ENCODE measurements around the gene EXOC3L1.
A peak's percentile ranks its signal among the peaks of the same experiment; 100 is the strongest.

Gene EXOC3L1

DNA sequence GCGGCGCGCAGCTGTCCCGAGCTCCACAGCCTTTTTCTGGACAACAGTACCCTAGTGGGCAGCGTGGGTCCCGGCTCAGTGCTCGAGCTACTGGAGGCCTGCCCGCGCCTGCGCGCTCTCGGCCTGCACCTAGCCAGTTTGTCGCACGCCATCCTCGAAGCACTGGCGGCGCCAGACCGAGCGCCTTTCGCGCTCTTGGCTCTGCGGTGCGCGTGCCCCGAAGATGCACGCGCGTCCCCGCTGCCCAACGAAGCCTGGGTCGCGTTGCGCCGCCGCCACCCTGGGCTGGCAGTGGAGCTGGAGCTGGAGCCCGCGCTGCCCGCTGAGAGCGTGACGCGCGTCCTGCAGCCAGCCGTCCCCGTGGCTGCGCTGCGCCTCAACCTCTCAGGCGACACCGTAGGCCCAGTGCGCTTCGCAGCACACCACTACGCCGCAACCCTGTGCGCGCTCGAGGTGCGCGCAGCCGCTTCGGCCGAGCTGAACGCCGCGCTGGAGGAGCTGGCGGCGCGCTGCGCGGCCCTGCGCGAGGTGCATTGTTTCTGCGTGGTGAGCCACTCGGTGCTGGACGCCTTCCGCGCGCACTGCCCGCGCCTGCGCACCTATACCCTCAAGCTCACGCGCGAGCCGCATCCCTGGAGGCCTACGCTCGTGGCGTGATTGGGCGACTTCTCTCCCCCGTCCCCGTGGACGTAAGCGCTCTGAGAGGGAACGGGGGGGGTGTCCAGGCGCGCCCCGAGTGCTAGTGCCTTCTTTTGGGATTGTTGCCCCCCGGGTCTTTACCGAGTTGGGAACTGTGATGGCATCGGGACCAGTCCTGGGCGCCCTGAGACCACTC, 26.6 kb downstream of the EXOC3L1 start:
- Mint-ChIP-seq H3K9me3 (no peaks in the 10 kb centered on the region), H3K36me3 (ENCODE audit: low read depth) (peaks cover 23% of the 10 kb centered on the region), H3K4me3 (peak overlapping the region; percentile 38), H3K27me3 (ENCODE audit: low read depth) (peaks cover 33% of the 10 kb centered on the region), H3K4me1 (ENCODE audit: low read depth) (peaks cover 29% of the 10 kb centered on the region), H3K27ac (no peak overlapping the region)
- peak; percentile 56 for DNase-seq (ENCODE audit: low spot score)

DNA sequence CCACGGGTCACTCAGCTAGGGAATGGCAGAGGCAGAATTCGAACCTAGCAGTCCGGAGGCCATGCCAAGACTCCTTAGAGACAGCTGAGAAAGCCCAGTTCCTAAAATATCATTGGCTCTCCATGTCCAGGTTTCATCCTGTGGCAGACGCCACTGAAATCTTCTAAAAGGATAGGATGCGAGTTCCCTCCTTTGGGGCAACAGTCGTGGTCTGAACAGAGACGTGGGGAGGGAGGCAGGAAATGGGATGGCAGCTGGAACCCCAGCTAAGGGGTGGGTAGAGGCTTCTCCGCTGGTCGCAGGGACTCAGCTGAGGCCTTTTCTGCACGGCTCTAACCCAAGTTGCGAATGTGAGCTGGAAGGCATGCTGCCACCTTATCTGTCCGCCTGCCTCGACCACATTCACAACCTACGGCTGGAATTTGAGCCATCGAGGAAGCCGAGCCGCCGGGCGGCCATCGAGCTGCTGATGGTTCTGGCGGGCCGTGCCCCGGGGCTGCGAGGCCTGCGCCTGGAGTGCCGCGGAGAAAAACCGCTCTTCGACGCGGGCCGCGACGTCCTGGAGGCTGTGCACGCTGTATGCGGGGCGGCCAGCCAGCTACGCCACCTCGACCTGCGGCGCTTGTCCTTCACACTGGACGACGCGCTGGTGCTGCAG, 27.3 kb downstream of the EXOC3L1 start:
- Mint-ChIP-seq H3K27ac (peak overlapping the region; percentile 67), H3K36me3 (ENCODE audit: low read depth) (peaks cover 27% of the 10 kb centered on the region), H3K4me1 (ENCODE audit: low read depth) (peaks cover 34% of the 10 kb centered on the region), H3K4me3 (peak overlapping the region; percentile 66), H3K27me3 (ENCODE audit: low read depth) (peaks cover 29% of the 10 kb centered on the region), H3K9me3 (no peaks in the 10 kb centered on the region)
- DNase-seq (ENCODE audit: low spot score), result no peak

DNA sequence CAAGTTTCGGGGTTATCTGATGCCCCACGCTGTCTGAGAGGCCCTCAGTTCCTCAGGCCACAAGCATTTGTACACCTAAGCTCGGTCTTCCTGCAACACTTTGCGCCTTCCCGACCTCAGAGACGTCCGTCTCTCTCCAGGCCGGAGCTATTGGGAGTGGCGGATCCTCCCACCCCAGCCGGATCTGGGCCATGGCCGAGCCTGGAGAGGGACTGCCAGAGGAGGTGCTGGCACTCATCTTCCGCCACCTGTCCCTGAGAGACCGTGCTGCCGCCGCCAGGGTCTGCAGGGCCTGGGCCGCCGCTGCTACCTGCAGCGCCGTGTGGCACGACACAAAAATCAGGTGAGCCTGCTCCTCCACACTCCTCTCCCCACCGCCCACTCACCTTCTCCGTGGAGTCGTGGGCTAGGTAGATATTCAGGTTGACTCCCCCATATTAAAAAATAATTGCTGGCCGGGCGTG, 28.3 kb downstream of the EXOC3L1 start:
- Mint-ChIP-seq H3K4me1 (ENCODE audit: low read depth) (peaks cover 41% of the 10 kb centered on the region), H3K4me3 (peak overlapping the region; percentile 66), H3K27me3 (ENCODE audit: low read depth) (peaks cover 22% of the 10 kb centered on the region), H3K9me3 (no peaks in the 10 kb centered on the region), H3K36me3 (ENCODE audit: low read depth) (peaks cover 31% of the 10 kb centered on the region), H3K27ac (no peak overlapping the region)
- no peak for DNase-seq (ENCODE audit: low spot score)

DNA sequence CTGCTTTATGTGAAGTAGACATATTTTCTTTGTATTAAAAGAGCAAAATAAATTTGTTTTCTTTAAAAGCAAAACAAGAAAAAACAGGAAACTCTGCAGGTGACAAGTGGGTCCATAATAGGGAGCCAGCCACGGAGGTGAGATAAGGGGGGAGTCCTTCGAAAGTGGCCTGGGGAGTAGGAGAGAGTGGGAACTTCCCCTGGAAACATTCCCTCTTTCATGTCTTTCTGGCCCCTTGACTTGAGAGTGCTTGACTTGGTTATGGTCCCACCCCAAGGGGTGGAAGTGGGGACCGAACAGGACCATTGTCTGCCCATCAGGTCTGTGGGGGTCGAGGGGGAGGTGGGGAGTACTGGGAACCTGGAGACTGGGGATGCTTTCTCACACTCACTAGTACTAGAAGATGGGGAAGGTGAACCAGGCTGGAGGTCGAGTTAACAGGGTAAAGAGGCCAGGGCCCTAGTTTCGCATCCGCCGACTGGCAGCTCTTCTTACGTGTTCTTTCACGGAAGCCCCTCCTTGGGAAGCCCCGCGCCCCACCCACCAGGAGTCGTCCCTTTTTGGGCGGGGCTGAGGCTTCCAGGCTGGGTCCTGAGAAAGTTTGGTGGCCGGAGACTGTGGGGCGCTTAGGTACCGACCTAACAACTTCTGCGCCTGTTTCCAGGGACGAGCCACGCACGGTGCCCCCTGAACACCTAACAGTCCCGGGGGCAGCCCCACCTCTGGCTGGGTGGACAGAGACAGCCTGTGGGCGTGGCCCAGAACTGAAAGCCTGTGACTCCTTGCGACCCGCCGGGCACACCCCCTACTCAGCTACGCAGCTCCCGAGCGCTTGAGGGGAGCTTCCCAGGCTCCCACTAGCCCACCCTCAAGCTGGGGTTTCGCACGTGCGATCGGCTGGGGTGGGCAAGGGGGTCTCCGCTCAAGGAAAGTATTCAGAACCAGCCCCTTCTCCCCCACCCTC, 31.0 kb downstream of the EXOC3L1 start:
- peaks cover 2% of the 10 kb centered on the region for H3K27me3 Mint-ChIP-seq (ENCODE audit: low read depth)
- peaks cover 30% of the 10 kb centered on the region for H3K36me3 Mint-ChIP-seq (ENCODE audit: low read depth)
- peak; percentile 87 for DNase-seq (ENCODE audit: low spot score)
- H3K9me3 Mint-ChIP-seq, result no peaks in the 10 kb centered on the region
- peaks cover 44% of the 10 kb centered on the region for H3K4me1 Mint-ChIP-seq (ENCODE audit: low read depth)
- H3K4me3 Mint-ChIP-seq, result peak overlapping the region; percentile 86
- peak overlapping the region; percentile 95 for H3K27ac Mint-ChIP-seq

DNA sequence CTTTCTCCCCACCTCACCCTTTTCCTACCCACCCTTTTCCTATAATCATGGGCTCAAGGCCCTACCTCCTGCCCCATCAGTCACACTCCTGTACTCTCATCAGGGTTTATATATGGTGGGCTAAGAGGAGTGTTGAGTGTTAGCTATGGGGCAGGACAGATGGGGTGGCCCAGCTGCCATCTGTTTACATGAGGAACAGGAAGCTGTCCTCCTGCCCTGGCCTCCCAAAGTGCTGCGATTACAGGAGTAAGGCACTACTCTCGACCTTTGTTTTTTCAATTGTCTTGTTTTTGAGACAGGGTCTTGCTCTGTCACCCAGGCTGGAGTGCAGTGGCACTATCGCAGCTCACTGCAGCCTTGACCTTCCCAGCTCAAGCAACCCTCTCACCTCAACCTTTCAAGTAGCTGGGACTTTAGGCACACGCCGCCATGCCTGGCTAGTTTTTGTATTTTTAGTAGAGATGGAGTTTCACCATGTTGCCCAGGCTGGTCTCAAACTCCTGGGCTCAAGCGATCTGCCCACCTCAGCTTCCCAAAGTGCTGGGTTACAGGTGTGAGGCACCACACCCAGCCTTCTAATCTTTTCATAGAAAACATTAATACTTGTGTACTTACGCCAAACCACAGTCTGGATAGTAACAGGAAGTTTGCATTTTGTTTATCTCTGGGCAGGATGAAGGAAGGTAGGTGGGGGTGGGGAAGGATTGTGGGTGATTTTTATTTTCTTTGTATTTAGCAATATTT, 31.9 kb downstream of the EXOC3L1 start:
- H3K9me3 Mint-ChIP-seq, result no peaks in the 10 kb centered on the region
- peaks cover 50% of the 10 kb centered on the region for H3K4me1 Mint-ChIP-seq (ENCODE audit: low read depth)
- H3K27me3 Mint-ChIP-seq (ENCODE audit: low read depth), result peaks cover 2% of the 10 kb centered on the region
- DNase-seq (ENCODE audit: low spot score), result no peak
- peak overlapping the region; percentile 95 for H3K27ac Mint-ChIP-seq
- peaks cover 35% of the 10 kb centered on the region for H3K36me3 Mint-ChIP-seq (ENCODE audit: low read depth)
- H3K4me3 Mint-ChIP-seq, result peak overlapping the region; percentile 86

DNA sequence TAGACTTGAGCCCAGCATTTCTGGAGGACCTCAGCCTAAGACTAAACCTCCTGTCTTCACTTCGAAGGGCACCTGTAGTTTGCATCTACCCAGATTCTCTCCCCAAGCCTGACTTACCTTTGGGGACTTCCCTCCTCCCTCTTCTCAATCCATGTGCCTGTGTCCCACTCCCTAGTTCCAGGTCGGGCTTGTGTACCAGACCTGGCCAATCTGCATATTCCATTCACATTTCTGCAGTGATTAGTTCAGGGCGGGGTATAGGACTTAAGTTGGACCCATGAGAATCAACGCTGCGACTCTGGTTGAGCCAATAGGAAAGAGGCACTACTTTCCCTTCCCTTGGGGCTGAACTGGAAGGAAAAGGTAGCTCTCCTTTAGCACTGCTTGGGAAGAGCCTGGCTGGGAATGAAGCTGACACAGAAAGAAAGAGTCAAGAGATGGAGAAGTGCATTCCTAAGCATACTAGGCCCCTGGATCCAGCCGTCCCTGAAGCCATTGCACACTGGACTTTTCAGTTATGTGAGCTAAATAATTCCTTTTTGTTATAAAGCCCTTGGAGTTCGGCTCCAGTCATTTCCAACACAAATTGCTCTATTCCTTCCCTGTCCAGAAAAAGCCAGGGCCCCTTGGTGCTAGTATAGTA, 32.7 kb downstream of the EXOC3L1 start:
- no peak for DNase-seq (ENCODE audit: low spot score)
- peaks cover 37% of the 10 kb centered on the region for H3K36me3 Mint-ChIP-seq (ENCODE audit: low read depth)
- H3K27me3 Mint-ChIP-seq (ENCODE audit: low read depth), result peaks cover 2% of the 10 kb centered on the region
- no peaks in the 10 kb centered on the region for H3K9me3 Mint-ChIP-seq
- peaks cover 52% of the 10 kb centered on the region for H3K4me1 Mint-ChIP-seq (ENCODE audit: low read depth)
- peak overlapping the region; percentile 86 for H3K4me3 Mint-ChIP-seq
- H3K27ac Mint-ChIP-seq, result peak overlapping the region; percentile 95

DNA sequence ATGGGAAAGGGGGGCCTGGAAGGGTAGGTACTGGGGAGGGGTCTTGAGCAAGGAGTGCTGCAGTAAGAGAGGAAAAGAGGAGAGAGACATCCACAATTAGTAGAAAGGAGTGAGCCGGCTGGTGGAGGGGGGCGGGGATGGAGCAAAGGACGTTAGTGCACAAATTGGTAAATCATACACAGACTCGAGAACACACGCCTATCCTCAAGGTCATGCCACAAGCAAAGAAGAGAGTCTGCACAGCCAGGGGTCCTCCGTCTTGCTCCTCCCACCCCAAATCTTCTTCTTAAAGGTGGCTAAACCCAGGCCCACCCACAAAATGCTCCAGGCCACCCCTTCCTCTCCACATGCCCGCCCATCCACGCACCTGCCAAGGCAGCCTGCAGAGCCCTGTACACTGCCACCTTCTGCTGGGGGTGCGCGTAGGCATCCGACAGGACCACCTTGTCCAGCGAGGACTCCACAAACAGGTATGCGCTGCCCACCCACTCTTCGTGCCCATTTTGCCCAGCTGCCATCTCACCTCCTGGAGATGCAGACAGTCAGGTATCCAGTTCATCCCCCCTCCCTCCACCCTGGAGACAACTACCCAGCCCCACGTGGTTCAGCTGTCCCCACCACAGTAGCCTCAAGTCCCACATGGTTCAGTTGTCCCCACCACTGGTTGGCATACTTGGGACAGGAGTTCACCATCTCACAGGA, 33.6 kb downstream of the EXOC3L1 start:
- Mint-ChIP-seq H3K27ac (no peak overlapping the region), H3K4me3 (peak overlapping the region; percentile 51), H3K4me1 (ENCODE audit: low read depth) (peaks cover 51% of the 10 kb centered on the region), H3K36me3 (ENCODE audit: low read depth) (peaks cover 36% of the 10 kb centered on the region), H3K27me3 (ENCODE audit: low read depth) (peaks cover 2% of the 10 kb centered on the region), H3K9me3 (no peaks in the 10 kb centered on the region)
- no peak for DNase-seq (ENCODE audit: low spot score)

DNA sequence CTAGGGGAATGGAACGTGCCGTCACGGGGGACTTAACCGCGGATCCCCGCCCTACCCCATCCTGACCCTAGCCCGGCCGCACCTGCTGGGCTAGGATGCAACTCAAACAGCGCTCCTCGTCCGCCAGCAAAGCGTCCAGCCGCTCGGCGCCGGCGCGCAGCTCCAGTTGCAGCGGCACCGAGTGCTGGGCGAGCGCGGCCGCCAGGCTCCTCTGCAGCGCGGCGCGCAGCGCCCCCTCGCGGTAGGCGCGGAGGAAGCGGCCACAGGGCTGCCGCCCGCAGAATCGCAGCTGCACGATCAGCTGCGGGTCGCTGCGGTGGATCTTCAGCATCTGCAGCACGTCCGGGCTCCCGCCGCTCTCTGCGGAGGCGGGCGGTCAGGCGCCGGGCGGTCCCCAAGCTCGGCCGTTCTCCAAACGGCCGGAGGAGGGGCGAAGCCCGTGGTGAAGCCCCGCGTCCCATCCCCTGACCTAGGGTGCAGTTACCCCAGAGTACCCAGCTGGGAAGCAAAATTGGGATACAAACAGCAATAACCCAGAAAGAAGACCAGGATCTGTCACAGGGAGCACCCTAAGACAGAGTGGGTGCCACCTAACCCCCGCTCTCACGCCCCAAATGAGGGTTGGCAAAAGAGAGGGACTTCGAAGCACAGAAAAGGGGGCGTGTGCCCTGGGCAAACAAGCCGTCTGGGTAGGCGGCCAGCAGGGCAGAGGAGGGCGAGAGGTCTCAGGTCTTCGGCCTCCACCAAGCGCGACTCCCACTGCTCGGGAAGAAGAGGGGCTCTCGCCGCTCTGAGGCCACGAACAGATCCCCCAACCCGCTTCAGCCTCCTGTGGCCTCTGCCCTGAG, 34.4 kb downstream of the EXOC3L1 start:
- Mint-ChIP-seq H3K27me3 (ENCODE audit: low read depth) (no peaks in the 10 kb centered on the region), H3K27ac (no peak overlapping the region), H3K4me1 (ENCODE audit: low read depth) (peaks cover 49% of the 10 kb centered on the region), H3K9me3 (no peaks in the 10 kb centered on the region), H3K36me3 (ENCODE audit: low read depth) (peaks cover 36% of the 10 kb centered on the region), H3K4me3 (peak overlapping the region; percentile 79)
- peak; percentile 80 for DNase-seq (ENCODE audit: low spot score)

DNA sequence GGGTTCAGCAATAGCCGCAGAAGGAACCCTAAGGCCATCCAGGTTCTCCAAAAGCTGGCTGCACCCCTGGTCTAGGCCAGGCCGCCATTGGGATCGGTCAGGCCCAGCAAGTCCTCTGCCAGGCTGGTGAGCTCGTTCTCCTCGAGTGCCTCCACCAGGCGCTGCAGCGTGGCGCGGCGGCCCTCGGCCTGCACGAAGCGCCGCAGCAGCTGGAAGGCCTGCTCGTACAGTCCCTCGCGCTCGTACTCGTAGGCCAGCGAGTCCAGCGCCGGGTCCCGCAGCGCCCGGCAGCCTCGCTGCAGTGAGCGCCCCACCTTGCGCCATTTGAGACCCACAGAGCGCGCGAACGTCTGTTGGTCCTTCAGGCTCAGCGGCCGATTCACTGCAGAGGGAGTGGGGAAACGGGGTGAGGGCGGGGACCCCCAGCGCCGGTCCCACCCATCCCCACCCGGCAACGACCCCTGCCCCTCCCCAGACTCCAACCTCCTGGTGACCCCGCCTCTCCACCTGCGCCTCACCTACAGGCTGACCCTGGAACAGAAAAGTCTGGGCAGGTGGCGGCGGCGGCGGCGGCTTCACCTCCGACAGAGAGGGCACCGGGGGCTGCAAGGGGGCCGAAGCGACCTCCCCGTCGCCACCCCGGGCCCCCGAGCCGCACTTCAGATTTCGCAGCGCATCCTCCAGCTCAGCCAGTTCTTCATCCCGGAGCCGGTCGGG, 35.2 kb downstream of the EXOC3L1 start:
- peaks cover 47% of the 10 kb centered on the region for H3K4me1 Mint-ChIP-seq (ENCODE audit: low read depth)

DNA sequence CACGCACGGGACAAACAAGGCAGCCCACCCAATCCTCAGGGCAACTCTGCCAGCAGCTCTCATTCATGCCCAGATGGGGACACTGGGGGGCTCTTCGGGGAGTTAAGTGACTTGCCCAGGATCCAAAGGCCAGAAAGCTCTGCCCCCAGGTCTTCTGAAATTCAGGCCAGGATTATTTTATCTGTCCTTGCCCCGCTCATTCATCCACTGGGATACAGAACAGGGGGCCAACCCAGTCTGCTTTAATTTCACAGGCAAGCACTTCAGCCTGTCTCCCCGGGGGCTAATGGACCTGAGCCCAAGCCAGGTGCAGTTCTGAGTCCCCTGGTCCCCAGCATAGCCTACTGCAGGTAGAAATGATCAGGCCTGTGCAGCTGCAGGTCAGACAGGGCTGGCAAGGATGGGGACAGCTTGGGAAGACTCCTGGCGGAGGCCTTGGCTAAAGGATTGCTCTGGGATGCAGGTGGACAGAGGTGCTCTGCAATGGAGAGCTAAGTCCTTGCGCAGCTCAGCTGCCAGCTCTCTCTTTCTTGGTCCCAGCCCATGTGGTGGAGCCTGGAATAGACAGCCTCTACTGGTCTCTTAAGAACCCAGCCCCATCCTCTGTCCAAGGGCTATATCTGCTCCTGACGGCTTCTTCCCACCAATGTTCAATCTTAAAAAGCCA, 38.4 kb downstream of the EXOC3L1 start:
- peak overlapping the region; percentile 70 for H3K4me3 Mint-ChIP-seq
- H3K9me3 Mint-ChIP-seq, result no peaks in the 10 kb centered on the region
- H3K4me1 Mint-ChIP-seq (ENCODE audit: low read depth), result peaks cover 25% of the 10 kb centered on the region
- H3K27ac Mint-ChIP-seq, result peak overlapping the region; percentile 62
- DNase-seq (ENCODE audit: low spot score), result no peak
- peaks cover 36% of the 10 kb centered on the region for H3K36me3 Mint-ChIP-seq (ENCODE audit: low read depth)
- no peaks in the 10 kb centered on the region for H3K27me3 Mint-ChIP-seq (ENCODE audit: low read depth)

More for the DNA sequence above, 35.2 kb downstream of the EXOC3L1 start:
- no peak for DNase-seq (ENCODE audit: low spot score)
- Mint-ChIP-seq H3K36me3 (ENCODE audit: low read depth) (peaks cover 36% of the 10 kb centered on the region), H3K27ac (no peak overlapping the region), H3K27me3 (ENCODE audit: low read depth) (no peaks in the 10 kb centered on the region), H3K4me3 (peak overlapping the region; percentile 79), H3K9me3 (no peaks in the 10 kb centered on the region)

All from T-helper 2 cell treated with Interferon-gamma antibody and Interleukin-4, amounts not matched to agents 5 μg/mL and 100 μg/mL, for 36 hours (primary cell).